HepG2 (cell line): Measurements from ENCODE around the gene MMS19. TPM values are rescaled to one million over a fixed set of nuclear protein-coding genes. Genes with fewer than 3 reads are reported as not detected.

Source experiments
- ARNT2 ChIP-seq: sonication (generic); formaldehyde crosslinking; IDR thresholded peaks from 2 replicates; pipeline ENCODE4 v1.8.0; 2022; ENCODE audit warnings: mild to moderate bottlenecking, low read depth, missing genetic modification reagents, moderate library complexity
- ETV5 ChIP-seq: IDR thresholded peaks from 2 replicates; pipeline ENCODE4 v1.6.1; 2018; ENCODE audit warnings: missing biosample characterization, missing genetic modification reagents, inconsistent platforms, borderline replicate concordance
- FOXC1 ChIP-seq: sonication (generic); formaldehyde crosslinking; IDR thresholded peaks from 2 replicates; pipeline ENCODE4 v1.8.0; 2022; ENCODE audit warnings: mild to moderate bottlenecking, missing genetic modification reagents, borderline replicate concordance
- GATAD1 ChIP-seq: IDR thresholded peaks from 2 replicates; pipeline ENCODE4 v1.6.1; 2016; ENCODE audit warnings: missing genetic modification reagents, missing compliant biosample characterization
- GZF1 ChIP-seq: sonication (generic); formaldehyde crosslinking; IDR thresholded peaks from 2 replicates; pipeline ENCODE4 v1.5.1; 2020; ENCODE audit warnings: mild to moderate bottlenecking, missing genetic modification reagents
- HNF1A ChIP-seq, 2 experiments: sonication (generic) in 1 of 2; formaldehyde crosslinking in 1 of 2; IDR thresholded peaks; 2 replicates each; pipeline versions ENCODE4 v1.4.0 to v1.6.1; 2016 to 2020; ENCODE audit warnings: borderline replicate concordance in 1 of 2, low read depth in 1 of 2, mild to moderate bottlenecking in 1 of 2, missing genetic modification reagents in 1 of 2
- MAFG ChIP-seq: sonication (generic); formaldehyde crosslinking; IDR thresholded peaks from 2 replicates; pipeline ENCODE4 v1.5.1; 2020; ENCODE audit warnings: mild to moderate bottlenecking, missing genetic modification reagents
- NR2F2 ChIP-seq: IDR thresholded peaks from 2 replicates; pipeline ENCODE4 v1.6.1; 2012; ENCODE audit warnings: low read depth, inconsistent platforms, borderline replicate concordance
- RFX3 ChIP-seq: IDR thresholded peaks from 2 replicates; pipeline ENCODE4 v1.6.1; 2016; ENCODE audit warnings: missing biosample characterization, missing genetic modification reagents
- SKIL ChIP-seq: sonication (generic); formaldehyde crosslinking; IDR thresholded peaks from 2 replicates; pipeline ENCODE4 v1.8.0; 2022; ENCODE audit warnings: missing genetic modification reagents, mild to moderate bottlenecking, moderate library complexity, borderline replicate concordance
- SOX5 ChIP-seq: IDR thresholded peaks from 2 replicates; pipeline ENCODE4 v1.6.1; 2016; ENCODE audit warnings: borderline replicate concordance
- SRSF1 ChIP-seq: fragments of 200-400 bp; formaldehyde crosslinking; optimal IDR thresholded peaks from 2 replicates; pipeline ENCODE3; 2017; ENCODE audit warnings: mild to moderate bottlenecking, low read depth, low read length, moderate library complexity
- STAT6 ChIP-seq: sonication (generic); formaldehyde crosslinking; IDR thresholded peaks from 2 replicates; pipeline ENCODE4 v1.4.0; 2020; ENCODE audit warnings: missing genetic modification reagents, mild to moderate bottlenecking, borderline replicate concordance
- SYNCRIP ChIP-seq: fragments of 200-400 bp; formaldehyde crosslinking; IDR thresholded peaks from 2 replicates; pipeline ENCODE4 v1.6.1; 2018; ENCODE audit warnings: mild to moderate bottlenecking, low read depth, low read length; ENCODE audit not compliant: insufficient read depth
- TFAP4 ChIP-seq: sonication (generic); IDR thresholded peaks from 2 replicates; pipeline ENCODE4 v1.6.1; 2016; ENCODE audit warnings: low read depth, borderline replicate concordance
- ZFP82 ChIP-seq: sonication (generic); formaldehyde crosslinking; IDR thresholded peaks from 2 replicates; pipeline ENCODE4 v1.5.1; 2020; ENCODE audit warnings: mild to moderate bottlenecking, missing genetic modification reagents, borderline replicate concordance
- ZKSCAN8 ChIP-seq: IDR thresholded peaks from 2 replicates; pipeline ENCODE4 v1.6.1; 2016; ENCODE audit warnings: borderline replicate concordance, missing genetic modification reagents, missing compliant biosample characterization
- ZMYM4 ChIP-seq: sonication (generic); formaldehyde crosslinking; IDR thresholded peaks from 2 replicates; pipeline ENCODE4 v1.8.1; 2023; ENCODE audit warnings: mild to moderate bottlenecking, missing genetic modification reagents
- ZNF138 ChIP-seq: sonication (generic); formaldehyde crosslinking; IDR thresholded peaks from 2 replicates; pipeline ENCODE4 v1.5.0; 2020; ENCODE audit warnings: mild to moderate bottlenecking, low read depth, missing genetic modification reagents
- polyA plus RNA-seq, 8 experiments: library from polyadenylated mRNA; depleted of rRNA in 3 of 8; stranded (reverse) in 7 of 8; unstranded in 1 of 8; fragments of >200 nt; fragmentation: Illumina TruSeq in 4 of 8; extraction: Trizol in 4 of 8; gene quantifications; 2 replicates each; pipeline versions ENCODE4 v1.2.1 to v1.2.3, GENCODE V29; 2011 to 2016; ENCODE audit warnings: low read depth in 4 of 8, missing spikeins in 1 of 8, mixed read lengths in 1 of 8; ENCODE audit not compliant: insufficient read depth in 1 of 8
- total RNA-seq, 5 experiments: library from RNA; depleted of rRNA; stranded (reverse); fragments of >200 nt; fragmentation: Illumina TruSeq; extraction: Trizol; gene quantifications; 2 replicates each; pipeline ENCODE4 v1.2.3, GENCODE V29; 2016; ENCODE audit warnings: low read depth in 1 of 5

The MMS19 gene
- total and polyA plus RNA-seq, 2 of the 13 experiments (the other 11 are each of a cell fraction or from before 2014, with no cell fraction given) = 76.4 to 107 TPM

- TF ChIP-seq SKIL (CRISPR knock-in tag) = no peak
- no peak for TF ChIP-seq SRSF1
- TF ChIP-seq ZMYM4 = 0 out of 2 replicates have a peak, but pooled peaks have one; percentile 48
- no peak for TF ChIP-seq HNF1A (IDR thresholded peaks at IDR 0.05; ENCODE audit: low read depth)
- no peak for TF ChIP-seq HNF1A (CRISPR knock-in tag; IDR thresholded peaks at IDR 0.05; ENCODE audit: borderline replicate concordance)
- TF ChIP-seq ZNF138 (CRISPR knock-in tag) = no peak
- no peak for TF ChIP-seq ARNT2
- TF ChIP-seq TFAP4 = peak; percentile 41; the same call in 1 of the 2 replicates
- TF ChIP-seq GATAD1 (CRISPR knock-in tag) = no peak
- no peak for TF ChIP-seq RFX3 (CRISPR knock-in tag)
- no peak for TF ChIP-seq FOXC1
- no peak for TF ChIP-seq STAT6 (CRISPR knock-in tag)
- TF ChIP-seq SOX5 (CRISPR knock-in tag) = no peak
- peak; percentile 61; the same call in 1 of the 2 replicates for TF ChIP-seq ETV5
- TF ChIP-seq MAFG (CRISPR knock-in tag) = no peak
- no peak for TF ChIP-seq SYNCRIP
- no peak for TF ChIP-seq GZF1
- no peak for TF ChIP-seq ZFP82 (CRISPR knock-in tag)
- no peak for TF ChIP-seq NR2F2
- peak; percentile 54; the same call in 1 of the 2 replicates for TF ChIP-seq ZKSCAN8 (CRISPR knock-in tag)
These were observed 34.7 kb downstream of the MMS19 start (continued) for GRCh38 chr10:97463363-97464132.
